Measurements from ENCODE around the gene ZNF581.

Gene ZNF581

GRCh38 chr19:55673889-55674288 lies 30.4 kb downstream of the ZNF581 start:
- no peaks in the 10 kb centered on the region for H3K27me3 ChIP-seq (ENCODE audit: control insufficient read depth in 1 of 2, insufficient read depth in 1 of 2, low read length in 2 of 2)
- peak overlapping the region; percentile 97 for H3K9ac ChIP-seq (ENCODE audit: low read length)
- no peak overlapping the region for H3K14ac ChIP-seq (ENCODE audit: low read length in 2 of 2)
- H2AFZ ChIP-seq (ENCODE audit: low read depth, low read length), result no peak overlapping the region
- no peak overlapping the region for H3K4ac ChIP-seq (ENCODE audit: low read depth in 1 of 2, low read length in 2 of 2)
- no peak for DNase-seq
- 93% methylated on average over 4 of the region's 15 CpGs for WGBS
- H2BK15ac ChIP-seq (ENCODE audit: low read depth, poor library complexity, severe bottlenecking), result no peak overlapping the region
- peak overlapping the region; percentile 25 for H3K27ac ChIP-seq (ENCODE audit: low read length, poor library complexity, severe bottlenecking)
- no peak overlapping the region for H3K4me3 ChIP-seq (ENCODE audit: insufficient read depth in 1 of 2, low read depth in 1 of 2, low read length in 2 of 2)
- no peak overlapping the region for H2BK5ac ChIP-seq (ENCODE audit: low read depth, low read length, poor library complexity, severe bottlenecking)
- H3K23ac ChIP-seq (ENCODE audit: low read length in 2 of 2), result no peak overlapping the region
- H3K9me3 ChIP-seq (ENCODE audit: control insufficient read depth, low read length), result no peaks in the 10 kb centered on the region
- no peak overlapping the region for H3K4me2 ChIP-seq (ENCODE audit: low read length, poor library complexity, severe bottlenecking)
- H4K91ac ChIP-seq (ENCODE audit: low read length), result no peak overlapping the region
- H2BK12ac ChIP-seq (ENCODE audit: low read length in 2 of 2), result no peak overlapping the region
- H3K36me3 ChIP-seq (ENCODE audit: control insufficient read depth in 1 of 2, insufficient read depth in 2 of 2, low read depth in 1 of 2, low read length in 2 of 2), result peaks cover 54 to 55% of the 10 kb centered on the region in 2 experiments
- H3K79me1 ChIP-seq (replicated peaks; ENCODE audit: low read length, poor library complexity, severe bottlenecking), result peaks cover 2% of the 10 kb centered on the region
- no peak overlapping the region for H2BK120ac ChIP-seq (ENCODE audit: low read depth, low read length)
- no peak overlapping the region for H2AK5ac ChIP-seq (ENCODE audit: low read length, severe bottlenecking)
- H4K8ac ChIP-seq (ENCODE audit: low read length), result no peak overlapping the region
- no peak overlapping the region for H3K18ac ChIP-seq (ENCODE audit: low read depth in 1 of 2, low read length in 2 of 2)
- H3K4me1 ChIP-seq (ENCODE audit: control insufficient read depth, insufficient read depth, low read depth, low read length), result peaks cover 42% of the 10 kb centered on the region

- H3K18ac ChIP-seq (ENCODE audit: low read depth in 1 of 2, low read length in 2 of 2), result no peak overlapping the region
- no peaks in the 10 kb centered on the region for H3K9me3 ChIP-seq (ENCODE audit: control insufficient read depth, low read length)
- H2BK15ac ChIP-seq (ENCODE audit: low read depth, poor library complexity, severe bottlenecking), result no peak overlapping the region
- H3K4me1 ChIP-seq (ENCODE audit: control insufficient read depth, insufficient read depth, low read depth, low read length), result peaks cover 47% of the 10 kb centered on the region
- no peak overlapping the region for H2AFZ ChIP-seq (ENCODE audit: low read depth, low read length)
- H2AK5ac ChIP-seq (ENCODE audit: low read length, severe bottlenecking), result no peak overlapping the region
- no peak for DNase-seq
- peak overlapping the region; percentile 97 for H3K9ac ChIP-seq (ENCODE audit: low read length)
- H4K91ac ChIP-seq (ENCODE audit: low read length), result no peak overlapping the region
- no peaks in the 10 kb centered on the region for H3K27me3 ChIP-seq (ENCODE audit: control insufficient read depth in 1 of 2, insufficient read depth in 1 of 2, low read length in 2 of 2)
- no peak overlapping the region for H2BK120ac ChIP-seq (ENCODE audit: low read depth, low read length)
- H3K23ac ChIP-seq (ENCODE audit: low read length in 2 of 2), result no peak overlapping the region
- peak overlapping the region; percentile 71 for H3K4me2 ChIP-seq (ENCODE audit: low read length, poor library complexity, severe bottlenecking)
- H3K14ac ChIP-seq (ENCODE audit: low read length in 2 of 2), result no peak overlapping the region
- no peak overlapping the region for H4K8ac ChIP-seq (ENCODE audit: low read length)
- no peak overlapping the region for H3K4ac ChIP-seq (ENCODE audit: low read depth in 1 of 2, low read length in 2 of 2)
- H3K27ac ChIP-seq (ENCODE audit: low read length, poor library complexity, severe bottlenecking), result peak overlapping the region; percentile 6
- WGBS, result 39% methylated on average over 10 of the region's 17 CpGs
- no peak overlapping the region for H2BK12ac ChIP-seq (ENCODE audit: low read length in 2 of 2)
- peaks cover 54 to 55% of the 10 kb centered on the region in 2 experiments for H3K36me3 ChIP-seq (ENCODE audit: control insufficient read depth in 1 of 2, insufficient read depth in 2 of 2, low read depth in 1 of 2, low read length in 2 of 2)
- peaks cover 2% of the 10 kb centered on the region for H3K79me1 ChIP-seq (replicated peaks; ENCODE audit: low read length, poor library complexity, severe bottlenecking)
- no peak overlapping the region for H2BK5ac ChIP-seq (ENCODE audit: low read depth, low read length, poor library complexity, severe bottlenecking)
- H3K4me3 ChIP-seq (ENCODE audit: insufficient read depth in 1 of 2, low read depth in 1 of 2, low read length in 2 of 2), result peak overlapping the region; percentile 94 to 96
These were observed 31.0 kb downstream of the ZNF581 start for GRCh38 chr19:55674459-55674840.

- peak within 1 kb of the TSS in 1 of 2 experiments; percentile 78 for H3K23ac ChIP-seq (ENCODE audit: low read length in 2 of 2)
- H2BK120ac ChIP-seq (ENCODE audit: low read depth, low read length), result peak within 1 kb of the TSS; percentile 24
- H2BK15ac ChIP-seq (ENCODE audit: low read depth, poor library complexity, severe bottlenecking), result peak within 1 kb of the TSS; percentile 50
- peak within 1 kb of the TSS; percentile 91 for H4K91ac ChIP-seq (ENCODE audit: low read length)
- DNase-seq, result peak; percentile 97
- H3K4me1 ChIP-seq (ENCODE audit: control insufficient read depth, insufficient read depth, low read depth, low read length), result peaks cover 52% of the 10 kb centered on the region
- H3K9me3 ChIP-seq (ENCODE audit: control insufficient read depth, low read length), result no peaks in the 10 kb centered on the region
- H3K36me3 ChIP-seq (ENCODE audit: control insufficient read depth in 1 of 2, insufficient read depth in 2 of 2, low read depth in 1 of 2, low read length in 2 of 2), result peaks cover 54 to 55% of the 10 kb centered on the region in 2 experiments
- H4K8ac ChIP-seq (ENCODE audit: low read length), result peak within 1 kb of the TSS; percentile 94
- H3K27ac ChIP-seq (ENCODE audit: low read length, poor library complexity, severe bottlenecking), result peak within 1 kb of the TSS; percentile 53
- H3K4me2 ChIP-seq (ENCODE audit: low read length, poor library complexity, severe bottlenecking), result peak within 1 kb of the TSS; percentile 95
- peak within 1 kb of the TSS; percentile 65 for H2AFZ ChIP-seq (ENCODE audit: low read depth, low read length)
- peak within 1 kb of the TSS; percentile 94 to 96 for H3K4me3 ChIP-seq (ENCODE audit: insufficient read depth in 1 of 2, low read depth in 1 of 2, low read length in 2 of 2)
- H2AK5ac ChIP-seq (ENCODE audit: low read length, severe bottlenecking), result no peak within 1 kb of the TSS
- H3K14ac ChIP-seq (ENCODE audit: low read length in 2 of 2), result peak within 1 kb of the TSS in 1 of 2 experiments; percentile 68
- H3K79me1 ChIP-seq (replicated peaks; ENCODE audit: low read length, poor library complexity, severe bottlenecking), result peaks cover 2% of the 10 kb centered on the region
- peak within 1 kb of the TSS; percentile 84 to 87 for H3K18ac ChIP-seq (ENCODE audit: low read depth in 1 of 2, low read length in 2 of 2)
- no peaks in the 10 kb centered on the region for H3K27me3 ChIP-seq (ENCODE audit: control insufficient read depth in 1 of 2, insufficient read depth in 1 of 2, low read length in 2 of 2)
- H3K4ac ChIP-seq (ENCODE audit: low read depth in 1 of 2, low read length in 2 of 2), result peak within 1 kb of the TSS; percentile 80 to 83
- H2BK5ac ChIP-seq (ENCODE audit: low read depth, low read length, poor library complexity, severe bottlenecking), result no peak within 1 kb of the TSS
- under 1% methylated on average over 90 of the region's 101 CpGs for WGBS
- H3K9ac ChIP-seq (ENCODE audit: low read length), result peak within 1 kb of the TSS; percentile 97
- peak within 1 kb of the TSS in 1 of 2 experiments; percentile 15 for H2BK12ac ChIP-seq (ENCODE audit: low read length in 2 of 2)
These were observed 31.6 kb downstream of the ZNF581 start, which contains the start of gene EPN1 for GRCh38 chr19:55674841-55675660. EPN1 (plus strand) TSS chr19:55675226; CDS start chr19:55678628, 3,402 bp downstream.

- Histone ChIP-seq H2AFZ (ENCODE audit: low read depth, low read length) (no peak overlapping the region), H3K4me3 (ENCODE audit: insufficient read depth in 1 of 2, low read depth in 1 of 2, low read length in 2 of 2) (peak overlapping the region; percentile 94 to 96), H2AK5ac (ENCODE audit: low read length, severe bottlenecking) (no peak overlapping the region), H3K18ac (ENCODE audit: low read depth in 1 of 2, low read length in 2 of 2) (peak overlapping the region in 1 of 2 experiments; percentile 84), H3K79me1 (replicated peaks; ENCODE audit: low read length, poor library complexity, severe bottlenecking) (peaks cover 2% of the 10 kb centered on the region), H3K9ac (ENCODE audit: low read length) (peak overlapping the region; percentile 97), H3K4ac (ENCODE audit: low read depth in 1 of 2, low read length in 2 of 2) (peak overlapping the region; percentile 80 to 83), H3K4me2 (ENCODE audit: low read length, poor library complexity, severe bottlenecking) (peak overlapping the region; percentile 95), H3K27ac (ENCODE audit: low read length, poor library complexity, severe bottlenecking) (peak overlapping the region; percentile 53), H2BK12ac (ENCODE audit: low read length in 2 of 2) (peak overlapping the region in 1 of 2 experiments; percentile 15), H2BK5ac (ENCODE audit: low read depth, low read length, poor library complexity, severe bottlenecking) (no peak overlapping the region), H3K27me3 (ENCODE audit: control insufficient read depth in 1 of 2, insufficient read depth in 1 of 2, low read length in 2 of 2) (no peaks in the 10 kb centered on the region), H4K91ac (ENCODE audit: low read length) (no peak overlapping the region), H2BK120ac (ENCODE audit: low read depth, low read length) (no peak overlapping the region), H4K8ac (ENCODE audit: low read length) (peak overlapping the region; percentile 94), H2BK15ac (ENCODE audit: low read depth, poor library complexity, severe bottlenecking) (no peak overlapping the region), H3K14ac (ENCODE audit: low read length in 2 of 2) (peak overlapping the region in 1 of 2 experiments; percentile 68), H3K9me3 (ENCODE audit: control insufficient read depth, low read length) (no peaks in the 10 kb centered on the region), H3K4me1 (ENCODE audit: control insufficient read depth, insufficient read depth, low read depth, low read length) (peaks cover 52% of the 10 kb centered on the region), H3K23ac (ENCODE audit: low read length in 2 of 2) (peak overlapping the region in 1 of 2 experiments; percentile 78), H3K36me3 (ENCODE audit: control insufficient read depth in 1 of 2, insufficient read depth in 2 of 2, low read depth in 1 of 2, low read length in 2 of 2) (peaks cover 54 to 55% of the 10 kb centered on the region in 2 experiments)
- whole genome bisulfite sequencing, result 20% methylated on average over 14 of the region's 16 CpGs
- peak; percentile 33 for DNase-seq
These were observed 32.4 kb downstream of the ZNF581 start for GRCh38 chr19:55675661-55676354.

All from mesenchymal stem cell (in vitro differentiated cells and primary cell).